HG02571 (cell line): Measurements from ENCODE around the gene PLXNA4.

Source experiments
- ATAC-seq: cut with Tn5 transposase; IDR thresholded peaks from one replicate; pipeline ENCODE4 v1.9.1; 2021; ENCODE audit warnings: mild to moderate bottlenecking, moderate library complexity; ENCODE audit not compliant: unreplicated experiment

PLXNA4 gene

GRCh38 chr7:132367795-132368194 is 208.5 kb downstream of the PLXNA4 start:
- no peak for ATAC-seq

GRCh38 chr7:132367004-132367403 is 209.3 kb downstream of the PLXNA4 start:
- no peak for ATAC-seq

- no peak for ATAC-seq
Observed at GRCh38 chr7:132364226-132364625, 212.0 kb downstream of the PLXNA4 start.

DNA sequence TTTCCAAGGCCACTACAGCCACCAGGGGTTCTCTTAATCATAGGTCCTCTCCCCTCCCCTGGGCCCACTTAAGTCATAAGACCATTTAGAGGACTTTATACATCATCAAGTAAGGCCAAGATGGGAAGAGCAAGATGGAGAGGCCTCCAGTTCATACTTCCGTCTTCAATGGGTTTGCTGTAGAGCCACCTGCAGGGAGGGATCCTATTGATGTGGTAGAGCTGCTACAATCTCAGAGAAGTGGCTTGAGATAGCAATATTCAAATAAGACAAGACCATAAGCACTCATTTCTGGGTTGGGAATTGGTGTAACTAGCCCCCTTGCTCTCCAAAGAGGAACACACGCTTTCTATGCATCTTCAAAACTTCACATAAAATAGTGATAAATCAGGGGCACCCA is 214.2 kb downstream of the PLXNA4 start:
- no peak for ATAC-seq

DNA sequence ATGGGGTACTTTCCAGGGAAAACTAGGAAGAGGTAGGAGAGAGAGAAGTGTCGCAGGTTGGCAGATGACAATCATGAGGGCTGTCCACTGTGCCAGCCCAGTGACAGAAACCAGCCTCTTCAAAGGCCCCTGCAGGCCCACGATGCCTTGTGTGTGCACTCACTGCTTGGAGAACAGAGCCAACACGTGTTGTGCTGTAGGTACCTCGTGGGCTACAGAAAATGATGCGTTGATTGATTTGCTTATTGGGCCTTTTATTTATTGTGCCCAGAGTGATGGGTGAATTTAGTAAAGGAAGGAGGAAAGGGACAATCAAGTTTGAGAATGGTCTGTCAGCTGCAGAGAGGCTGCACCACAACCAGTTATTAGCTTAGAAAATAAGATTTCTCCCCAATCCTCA is 215.1 kb downstream of the PLXNA4 start:
- no peak for ATAC-seq

DNA sequence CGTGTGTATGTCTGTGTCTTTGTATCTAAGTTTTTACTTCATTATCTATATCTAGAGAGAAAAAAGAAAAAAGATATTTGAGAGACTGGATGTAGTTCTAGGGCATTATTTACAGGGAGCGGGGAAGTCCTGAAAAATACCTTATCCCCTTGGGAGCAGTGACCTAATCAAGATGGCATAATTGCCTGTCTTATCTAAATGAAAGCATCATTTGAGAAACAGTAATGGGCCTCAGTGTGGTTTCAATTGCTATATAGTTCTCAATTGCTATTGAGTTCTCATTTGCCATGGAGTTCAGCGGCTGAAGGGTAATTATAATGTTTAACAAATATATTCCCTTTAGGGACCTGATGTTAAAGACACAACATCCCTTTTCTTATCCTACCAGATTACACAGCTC is 216.5 kb downstream of the PLXNA4 start:
- ATAC-seq = no peak

GRCh38 chr7:132355048-132355447 is 221.2 kb downstream of the PLXNA4 start:
- ATAC-seq = no peak

GRCh38 chr7:132354527-132354926 is 221.7 kb downstream of the PLXNA4 start:
- no peak for ATAC-seq

DNA sequence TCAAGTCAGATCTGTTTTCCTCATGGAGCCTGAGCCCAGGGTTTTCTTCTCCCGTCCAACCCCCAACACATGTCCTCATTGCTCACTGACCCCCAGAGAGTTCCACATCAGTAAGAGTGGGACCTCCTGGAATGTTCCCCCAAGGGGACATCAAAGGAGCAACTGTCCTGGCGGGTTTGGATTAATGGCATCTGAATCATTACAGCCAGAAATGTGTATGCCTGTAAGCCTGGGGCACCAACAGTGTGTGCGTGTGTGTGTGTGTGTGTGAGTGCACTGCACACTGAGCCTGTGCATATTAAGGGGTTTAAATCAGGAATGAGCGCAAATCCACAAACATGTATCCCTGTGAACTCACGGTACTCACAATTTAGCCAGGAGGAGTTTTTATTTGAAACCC is 222.3 kb downstream of the PLXNA4 start:
- ATAC-seq = no peak

- no peak for ATAC-seq
Observed at GRCh38 chr7:132352800-132353199, 223.5 kb downstream of the PLXNA4 start.

DNA sequence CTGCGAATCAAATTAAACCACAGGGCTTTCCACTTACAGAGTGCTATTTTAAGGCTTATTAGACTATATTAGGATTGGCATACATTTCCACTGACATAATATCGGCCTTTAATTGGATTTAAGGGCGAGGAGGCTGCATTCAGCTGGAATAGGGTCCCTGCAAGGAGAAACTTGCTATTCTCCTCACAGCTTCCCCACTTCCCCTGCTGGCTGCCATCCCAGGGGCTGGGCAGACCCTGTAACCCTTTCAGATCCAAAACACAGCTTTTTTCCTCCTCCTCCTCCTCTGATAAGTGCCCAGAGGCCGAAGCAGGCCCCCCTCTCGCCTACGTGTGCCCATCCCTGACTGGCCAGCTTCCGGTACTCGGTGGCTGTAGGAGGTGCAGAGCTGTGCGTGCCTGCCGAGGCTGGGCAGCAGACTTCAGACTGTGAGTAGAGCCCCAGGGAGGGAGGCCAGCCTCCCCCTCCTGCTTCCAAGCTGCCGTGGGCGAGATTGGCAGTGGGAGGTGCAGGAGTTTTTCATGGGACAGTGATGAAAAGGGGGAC is 224.2 kb downstream of the PLXNA4 start:
- ATAC-seq = no peak

GRCh38 chr7:132350741-132351140 is 225.5 kb downstream of the PLXNA4 start:
- no peak for ATAC-seq

- ATAC-seq = no peak
Observed at GRCh38 chr7:132349075-132349474, 227.2 kb downstream of the PLXNA4 start.

DNA sequence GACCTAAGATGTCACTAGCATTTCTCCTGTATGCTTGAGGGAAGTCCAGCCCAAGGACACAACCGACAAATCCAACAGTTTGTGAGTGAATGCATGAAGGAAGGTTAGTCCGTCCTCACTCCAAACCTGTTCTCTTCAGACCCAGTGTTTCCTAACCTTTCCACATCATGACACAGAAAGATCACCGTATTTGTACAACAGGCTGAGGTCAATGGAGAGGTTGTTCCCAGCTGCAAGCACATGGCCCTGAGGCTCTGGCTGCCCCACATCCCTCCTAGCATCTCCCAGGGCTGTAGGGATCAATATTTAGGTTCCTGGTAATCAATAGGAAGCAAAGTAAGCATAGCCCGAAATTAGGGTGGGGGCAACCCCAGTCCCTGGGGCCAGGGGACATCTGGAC is 227.9 kb downstream of the PLXNA4 start:
- no peak for ATAC-seq

DNA sequence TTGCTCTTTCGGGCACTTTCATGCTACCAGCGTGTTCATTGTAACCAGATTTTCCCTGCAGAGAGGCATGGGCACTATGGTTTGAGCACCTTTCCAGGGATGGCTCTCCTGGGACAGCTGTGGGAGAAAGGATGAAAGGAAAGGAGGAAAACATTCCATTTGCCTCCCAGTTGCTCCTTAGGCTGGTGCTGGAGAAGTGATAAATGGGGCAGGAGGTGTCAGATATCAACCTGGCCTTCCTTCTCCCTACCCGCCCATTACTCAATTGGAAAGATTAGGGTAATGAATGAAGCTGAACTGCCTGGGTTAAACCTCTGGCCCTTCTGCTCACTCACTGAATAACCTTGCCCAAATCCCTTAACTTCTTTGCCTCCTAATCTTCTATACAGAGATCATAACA is 228.4 kb downstream of the PLXNA4 start:
- no peak for ATAC-seq

- ATAC-seq = no peak
Observed at GRCh38 chr7:132347123-132347522, 229.1 kb downstream of the PLXNA4 start.

DNA sequence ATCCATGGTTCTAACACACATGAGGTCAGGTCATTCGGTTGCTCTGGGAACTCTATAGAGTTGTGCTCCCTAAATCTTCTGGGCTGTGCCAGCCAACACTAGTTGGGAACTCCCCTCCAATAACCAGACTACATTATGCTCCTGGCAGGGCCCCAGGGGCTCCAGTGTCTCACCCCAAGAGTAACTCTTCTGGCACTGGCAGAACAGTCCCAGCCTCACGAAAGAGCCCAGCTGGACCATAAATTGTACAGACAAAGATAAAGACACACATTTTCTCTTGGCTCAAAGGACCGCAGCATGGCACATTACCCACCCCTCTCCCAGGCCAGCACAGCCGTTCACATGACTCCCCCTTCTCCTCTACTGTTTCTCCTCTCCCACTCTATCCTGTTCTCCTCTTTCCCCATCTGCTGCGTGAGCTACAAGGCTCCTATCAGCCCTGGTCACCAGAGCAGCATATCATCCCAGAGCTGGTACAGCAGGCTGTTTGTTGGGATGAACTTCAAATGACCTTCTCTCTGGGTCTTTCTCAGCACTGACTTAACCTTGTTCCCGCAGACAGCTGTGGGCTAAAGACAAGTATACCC is 230.6 kb downstream of the PLXNA4 start:
- no peak for ATAC-seq

- no peak for ATAC-seq
Observed at GRCh38 chr7:132345030-132345429, 231.2 kb downstream of the PLXNA4 start.

DNA sequence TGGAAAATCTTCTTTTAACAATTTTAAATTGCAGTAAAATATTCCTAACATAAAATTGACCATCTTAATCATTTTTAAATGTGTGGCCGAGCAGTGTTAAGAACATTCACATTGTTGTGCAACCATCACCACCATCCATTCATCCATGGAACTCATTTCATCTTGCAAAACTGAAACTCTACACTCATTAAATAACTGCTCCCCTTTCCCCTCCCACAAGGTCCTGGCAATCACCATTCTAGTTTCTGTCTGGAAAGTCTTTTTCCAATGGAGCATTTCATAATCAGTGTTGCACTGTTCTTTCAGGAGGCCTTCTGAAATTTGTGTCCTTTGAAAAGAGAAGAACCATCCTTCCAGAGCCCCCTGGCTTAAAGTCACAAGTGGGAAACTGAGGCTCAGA is 233.1 kb downstream of the PLXNA4 start:
- no peak for ATAC-seq

- no peak for ATAC-seq
Observed at GRCh38 chr7:132337450-132338080, 238.7 kb downstream of the PLXNA4 start.

DNA sequence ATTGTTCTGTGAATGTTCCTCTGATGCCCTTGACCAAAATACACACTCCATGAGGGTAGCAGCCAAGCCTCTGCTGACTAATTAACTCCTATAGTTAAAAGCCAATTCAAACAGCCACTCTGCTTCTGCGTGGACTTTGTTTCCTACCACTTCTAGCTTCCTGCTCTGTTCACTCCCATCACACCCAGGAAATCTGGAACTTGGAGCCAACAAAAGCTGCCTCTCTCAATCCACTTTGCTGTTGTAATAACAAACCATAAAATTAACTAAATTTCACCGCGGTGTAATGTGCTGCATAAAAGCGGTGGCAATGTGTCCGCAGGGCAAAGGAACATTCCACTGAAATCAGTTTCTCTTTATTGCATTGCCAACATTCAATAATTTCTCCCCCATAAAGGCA is 239.5 kb downstream of the PLXNA4 start:
- ATAC-seq = no peak

- no peak for ATAC-seq
Observed at GRCh38 chr7:132333301-132333700, 243.0 kb downstream of the PLXNA4 start.

- no peak for ATAC-seq
Observed at GRCh38 chr7:132328760-132329159, 247.5 kb downstream of the PLXNA4 start.
